GM23338 (cell line): Measurements from ENCODE around the gene ZBTB7C. TPM values are rescaled to one million over a fixed set of nuclear protein-coding genes. Genes with fewer than 3 reads are reported as not detected.

ENCODE experiments used
- ATAC-seq: fragments of 200-7000 bp; cut with Tn5 transposase; 3 replicates; pipeline ENCODE4 v1.9.1; 2020
- DNase-seq: peaks from one replicate; pipeline ENCODE4 v3.0.0-alpha.2; 2015; ENCODE audit warnings: low spot score
- H2AFZ ChIP-seq: fragments of 200-600 bp; sonication (generic); 2 replicates; pipeline ENCODE4 v1.8.0; 2016; ENCODE audit warnings: antibody characterized with exemption, mild to moderate bottlenecking, moderate library complexity
- H3F3A ChIP-seq: fragments of 200-600 bp; sonication (generic); replicated peaks from 2 replicates; pipeline ENCODE4 v1.8.0; 2017; ENCODE audit warnings: antibody characterized with exemption, mixed run types, low read depth
- H3K27ac ChIP-seq: fragments of 200-600 bp; sonication (generic); 2 replicates; pipeline ENCODE4 v1.6.1; 2016; ENCODE audit warnings: low read depth
- H3K27me3 ChIP-seq: fragments of 200-600 bp; sonication (generic); 2 replicates; pipeline ENCODE4 v1.8.0; 2016; ENCODE audit warnings: mild to moderate bottlenecking, mixed run types, moderate library complexity; ENCODE audit not compliant: insufficient read depth
- H3K36me3 ChIP-seq: fragments of 200-600 bp; sonication (generic); 2 replicates; pipeline ENCODE4 v1.8.0; 2016; ENCODE audit warnings: mild to moderate bottlenecking; ENCODE audit not compliant: insufficient read depth
- H3K4me1 ChIP-seq: fragments of 200-600 bp; sonication (generic); 2 replicates; pipeline ENCODE4 v1.8.0; 2016; ENCODE audit warnings: mild to moderate bottlenecking, moderate library complexity; ENCODE audit not compliant: insufficient read depth
- H3K4me2 ChIP-seq: fragments of 200-600 bp; sonication (generic); 2 replicates; pipeline ENCODE4 v1.7.1; 2017; ENCODE audit warnings: mixed run types
- H3K4me3 ChIP-seq: fragments of 200-600 bp; sonication (generic); 2 replicates; pipeline ENCODE4 v1.6.1; 2016; ENCODE audit warnings: mixed run types
- H3K79me2 ChIP-seq: fragments of 200-600 bp; sonication (generic); replicated peaks from 2 replicates; pipeline ENCODE4 v1.8.0; 2017; ENCODE audit warnings: mild to moderate bottlenecking; ENCODE audit not compliant: insufficient read depth
- H3K9me2 ChIP-seq: fragments of 200-600 bp; sonication (generic); 2 replicates; pipeline ENCODE4 v1.8.0; 2017; ENCODE audit not compliant: insufficient read depth
- H4K20me1 ChIP-seq: fragments of 200-600 bp; sonication (generic); replicated peaks from 2 replicates; pipeline ENCODE4 v1.8.0; 2017; ENCODE audit warnings: mild to moderate bottlenecking; ENCODE audit not compliant: insufficient read depth
- H3K27ac Mint-ChIP-seq: 2 replicates; pipeline ENCODE4 v1.8.0; 2020; ENCODE audit warnings: inconsistent platforms, mild to moderate bottlenecking, moderate library complexity, mixed read lengths
- H3K27me3 Mint-ChIP-seq: 3 replicates; pipeline ENCODE4 v1.8.0; 2022; ENCODE audit warnings: low read depth, mild to moderate bottlenecking, moderate library complexity, mixed read lengths, inconsistent platforms; ENCODE audit not compliant: insufficient read depth, poor library complexity
- H3K36me3 Mint-ChIP-seq: 3 replicates; pipeline ENCODE4 v1.8.0; 2021; ENCODE audit warnings: low read depth, mild to moderate bottlenecking, inconsistent platforms, moderate library complexity, mixed read lengths
- H3K4me1 Mint-ChIP-seq: 3 replicates; pipeline ENCODE4 v1.8.0; 2020; ENCODE audit warnings: mild to moderate bottlenecking, inconsistent platforms, mixed read lengths
- H3K4me3 Mint-ChIP-seq: 3 replicates; pipeline ENCODE4 v1.8.0; 2021; ENCODE audit warnings: moderate library complexity, mild to moderate bottlenecking, inconsistent platforms, mixed read lengths
- H3K9me3 Mint-ChIP-seq: 3 replicates; pipeline ENCODE4 v1.8.0; 2020; ENCODE audit warnings: moderate library complexity, mild to moderate bottlenecking, inconsistent platforms, mixed read lengths
- CREB1 ChIP-seq: fragments of 250-450 bp; sonication (Bioruptor Pico); IDR thresholded peaks from 2 replicates; pipeline ENCODE4 v1.5.0; 2020; ENCODE audit warnings: low read depth, mild to moderate bottlenecking, moderate library complexity
- EZH2 ChIP-seq: fragments of 200-600 bp; sonication (generic); IDR thresholded peaks from one replicate; pipeline ENCODE4 v1.8.0; 2017; ENCODE audit warnings: antibody characterized with exemption, mild to moderate bottlenecking, low read depth; ENCODE audit not compliant: unreplicated experiment
- JUNB ChIP-seq: IDR thresholded peaks from one replicate; pipeline ENCODE4 v1.6.1; 2016; ENCODE audit warnings: antibody characterized with exemption; ENCODE audit not compliant: unreplicated experiment
- NANOG ChIP-seq: IDR thresholded peaks from 2 replicates; pipeline ENCODE4 v1.6.1; 2016; ENCODE audit warnings: antibody characterized with exemption, borderline replicate concordance
- POLR2AphosphoS5 ChIP-seq: IDR thresholded peaks from 2 replicates; pipeline ENCODE4 v1.6.1; 2016; ENCODE audit warnings: antibody characterized with exemption, low read depth
- ZNF114 ChIP-seq: fragments of 250-450 bp; sonication (Bioruptor Pico); IDR thresholded peaks from 2 replicates; pipeline ENCODE4 v1.5.0; 2020; ENCODE audit warnings: mild to moderate bottlenecking, moderate library complexity
- polyA plus RNA-seq: library from polyadenylated mRNA; unstranded; fragments of >200 nt; fragmentation: Nextera tagmentation; extraction: Ambion mirVana; gene quantifications from 2 replicates; pipeline ENCODE4 v1.2.1, GENCODE V29; 2016
- total RNA-seq: library from RNA; depleted of rRNA; stranded (reverse); fragments of >200 nt; shearing (Covaris generic); gene quantifications from 2 replicates; pipeline ENCODE4 v1.2.3, GENCODE V29; 2014
- TF ChIP-seq, protein P1 (sequence below): IDR thresholded peaks from one replicate; pipeline ENCODE4 v1.6.1; 2018; ENCODE audit warnings: antibody characterized with exemption; ENCODE audit not compliant: unreplicated experiment
- TF ChIP-seq, protein P2 (sequence below): IDR thresholded peaks from 2 replicates; pipeline ENCODE4 v1.6.1; 2016; ENCODE audit warnings: antibody characterized with exemption
- TF ChIP-seq, protein P3 (sequence below): fragments of 250-450 bp; sonication (Bioruptor Pico); IDR thresholded peaks from 2 replicates; pipeline ENCODE4 v1.5.0; 2020; ENCODE audit warnings: mild to moderate bottlenecking, moderate library complexity

ZBTB7C gene
- total and polyA plus RNA-seq, 2 experiments from 2014 or later = 0.03 to 0.14 TPM

DNA sequence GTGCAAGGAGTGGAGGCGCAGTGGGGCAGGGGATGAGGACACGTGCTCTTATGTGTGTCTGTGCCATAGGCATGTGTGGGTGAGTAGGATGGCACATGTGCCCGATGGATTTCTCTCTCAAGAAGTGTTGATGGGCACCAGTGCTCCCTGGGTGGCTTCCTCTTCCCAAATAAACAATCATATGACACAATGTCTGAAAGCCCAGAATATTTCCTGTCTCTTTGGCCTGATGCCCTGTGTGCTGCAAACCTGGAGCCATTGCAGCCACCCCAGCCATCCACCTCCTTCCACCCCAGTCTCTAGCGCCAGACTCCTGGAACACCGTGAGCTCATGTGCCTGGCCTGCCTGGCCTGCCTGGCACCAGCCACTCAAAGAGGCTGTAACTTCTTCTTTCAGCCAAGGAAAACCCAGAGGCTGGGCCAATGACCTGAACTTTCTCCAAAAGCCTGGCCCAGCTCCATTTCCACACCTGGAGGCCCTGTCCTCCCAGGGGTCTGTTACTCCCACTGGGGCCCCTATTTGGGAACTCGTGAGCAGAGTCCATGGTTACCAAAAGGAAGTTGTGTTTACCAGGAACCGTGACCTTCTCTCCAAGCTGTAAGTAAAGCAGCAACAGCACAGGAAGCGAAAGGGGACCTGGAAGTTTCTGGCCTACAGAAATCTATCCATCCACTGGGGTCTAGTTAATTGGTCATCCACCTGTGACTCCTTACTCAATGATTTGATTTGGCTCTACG lies 9.5 kb upstream of the ZBTB7C start (continued):
- TF ChIP-seq, protein P1, sequence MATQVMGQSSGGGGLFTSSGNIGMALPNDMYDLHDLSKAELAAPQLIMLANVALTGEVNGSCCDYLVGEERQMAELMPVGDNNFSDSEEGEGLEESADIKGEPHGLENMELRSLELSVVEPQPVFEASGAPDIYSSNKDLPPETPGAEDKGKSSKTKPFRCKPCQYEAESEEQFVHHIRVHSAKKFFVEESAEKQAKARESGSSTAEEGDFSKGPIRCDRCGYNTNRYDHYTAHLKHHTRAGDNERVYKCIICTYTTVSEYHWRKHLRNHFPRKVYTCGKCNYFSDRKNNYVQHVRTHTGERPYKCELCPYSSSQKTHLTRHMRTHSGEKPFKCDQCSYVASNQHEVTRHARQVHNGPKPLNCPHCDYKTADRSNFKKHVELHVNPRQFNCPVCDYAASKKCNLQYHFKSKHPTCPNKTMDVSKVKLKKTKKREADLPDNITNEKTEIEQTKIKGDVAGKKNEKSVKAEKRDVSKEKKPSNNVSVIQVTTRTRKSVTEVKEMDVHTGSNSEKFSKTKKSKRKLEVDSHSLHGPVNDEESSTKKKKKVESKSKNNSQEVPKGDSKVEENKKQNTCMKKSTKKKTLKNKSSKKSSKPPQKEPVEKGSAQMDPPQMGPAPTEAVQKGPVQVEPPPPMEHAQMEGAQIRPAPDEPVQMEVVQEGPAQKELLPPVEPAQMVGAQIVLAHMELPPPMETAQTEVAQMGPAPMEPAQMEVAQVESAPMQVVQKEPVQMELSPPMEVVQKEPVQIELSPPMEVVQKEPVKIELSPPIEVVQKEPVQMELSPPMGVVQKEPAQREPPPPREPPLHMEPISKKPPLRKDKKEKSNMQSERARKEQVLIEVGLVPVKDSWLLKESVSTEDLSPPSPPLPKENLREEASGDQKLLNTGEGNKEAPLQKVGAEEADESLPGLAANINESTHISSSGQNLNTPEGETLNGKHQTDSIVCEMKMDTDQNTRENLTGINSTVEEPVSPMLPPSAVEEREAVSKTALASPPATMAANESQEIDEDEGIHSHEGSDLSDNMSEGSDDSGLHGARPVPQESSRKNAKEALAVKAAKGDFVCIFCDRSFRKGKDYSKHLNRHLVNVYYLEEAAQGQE = no peak
- TF ChIP-seq, protein P2, sequence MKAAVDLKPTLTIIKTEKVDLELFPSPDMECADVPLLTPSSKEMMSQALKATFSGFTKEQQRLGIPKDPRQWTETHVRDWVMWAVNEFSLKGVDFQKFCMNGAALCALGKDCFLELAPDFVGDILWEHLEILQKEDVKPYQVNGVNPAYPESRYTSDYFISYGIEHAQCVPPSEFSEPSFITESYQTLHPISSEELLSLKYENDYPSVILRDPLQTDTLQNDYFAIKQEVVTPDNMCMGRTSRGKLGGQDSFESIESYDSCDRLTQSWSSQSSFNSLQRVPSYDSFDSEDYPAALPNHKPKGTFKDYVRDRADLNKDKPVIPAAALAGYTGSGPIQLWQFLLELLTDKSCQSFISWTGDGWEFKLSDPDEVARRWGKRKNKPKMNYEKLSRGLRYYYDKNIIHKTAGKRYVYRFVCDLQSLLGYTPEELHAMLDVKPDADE = no peak
- TF ChIP-seq NANOG (no peak), JUNB (no peak), POLR2AphosphoS5 (no peak), EZH2 (no peak)

DNA sequence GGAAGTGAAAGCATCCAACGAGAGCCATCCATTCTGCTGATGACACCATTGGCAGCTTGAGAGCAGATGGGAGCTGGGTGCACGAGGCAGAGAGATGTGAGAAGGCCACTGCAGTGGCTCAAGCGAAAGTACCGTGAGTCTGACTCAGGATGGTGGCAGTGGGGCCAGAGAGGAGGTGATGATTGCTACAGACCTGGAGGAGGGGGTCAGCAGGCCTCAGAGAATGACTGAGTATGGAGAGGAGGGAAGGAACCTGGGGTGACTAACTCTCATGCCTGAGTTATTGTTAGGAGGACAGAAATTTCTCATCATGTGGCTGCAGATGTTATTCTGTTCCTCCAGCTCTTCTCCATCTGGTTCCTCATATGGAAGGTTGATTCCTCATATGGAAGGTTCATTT lies 8.8 kb upstream of the ZBTB7C start:
- Histone ChIP-seq H3F3A (no peaks in the 10 kb centered on the region), H3K4me3 (no peak overlapping the region), H3K27me3 (peaks cover 3% of the 10 kb centered on the region; the same call in 1 of the 2 replicates), H3K36me3 (no peaks in the 10 kb centered on the region), H3K79me2 (no peaks in the 10 kb centered on the region), H3K27ac (no peak overlapping the region), H2AFZ (no peak overlapping the region), H3K9me2 (no peaks in the 10 kb centered on the region), H4K20me1 (no peaks in the 10 kb centered on the region), H3K4me1 (no peaks in the 10 kb centered on the region), H3K4me2 (no peak overlapping the region)
- no peak overlapping the region for H3K27ac Mint-ChIP-seq
- no peak overlapping the region; the same call in 2 of the 3 replicates for H3K4me3 Mint-ChIP-seq
- no peaks in the 10 kb centered on the region for H3K9me3 Mint-ChIP-seq
- ATAC-seq (no peak), DNase-seq (no peak)
- H3K4me1 Mint-ChIP-seq = peaks cover 15% of the 10 kb centered on the region
- H3K27me3 Mint-ChIP-seq = peaks cover 13% of the 10 kb centered on the region
- no peaks in the 10 kb centered on the region for H3K36me3 Mint-ChIP-seq
- TF ChIP-seq, protein P3, sequence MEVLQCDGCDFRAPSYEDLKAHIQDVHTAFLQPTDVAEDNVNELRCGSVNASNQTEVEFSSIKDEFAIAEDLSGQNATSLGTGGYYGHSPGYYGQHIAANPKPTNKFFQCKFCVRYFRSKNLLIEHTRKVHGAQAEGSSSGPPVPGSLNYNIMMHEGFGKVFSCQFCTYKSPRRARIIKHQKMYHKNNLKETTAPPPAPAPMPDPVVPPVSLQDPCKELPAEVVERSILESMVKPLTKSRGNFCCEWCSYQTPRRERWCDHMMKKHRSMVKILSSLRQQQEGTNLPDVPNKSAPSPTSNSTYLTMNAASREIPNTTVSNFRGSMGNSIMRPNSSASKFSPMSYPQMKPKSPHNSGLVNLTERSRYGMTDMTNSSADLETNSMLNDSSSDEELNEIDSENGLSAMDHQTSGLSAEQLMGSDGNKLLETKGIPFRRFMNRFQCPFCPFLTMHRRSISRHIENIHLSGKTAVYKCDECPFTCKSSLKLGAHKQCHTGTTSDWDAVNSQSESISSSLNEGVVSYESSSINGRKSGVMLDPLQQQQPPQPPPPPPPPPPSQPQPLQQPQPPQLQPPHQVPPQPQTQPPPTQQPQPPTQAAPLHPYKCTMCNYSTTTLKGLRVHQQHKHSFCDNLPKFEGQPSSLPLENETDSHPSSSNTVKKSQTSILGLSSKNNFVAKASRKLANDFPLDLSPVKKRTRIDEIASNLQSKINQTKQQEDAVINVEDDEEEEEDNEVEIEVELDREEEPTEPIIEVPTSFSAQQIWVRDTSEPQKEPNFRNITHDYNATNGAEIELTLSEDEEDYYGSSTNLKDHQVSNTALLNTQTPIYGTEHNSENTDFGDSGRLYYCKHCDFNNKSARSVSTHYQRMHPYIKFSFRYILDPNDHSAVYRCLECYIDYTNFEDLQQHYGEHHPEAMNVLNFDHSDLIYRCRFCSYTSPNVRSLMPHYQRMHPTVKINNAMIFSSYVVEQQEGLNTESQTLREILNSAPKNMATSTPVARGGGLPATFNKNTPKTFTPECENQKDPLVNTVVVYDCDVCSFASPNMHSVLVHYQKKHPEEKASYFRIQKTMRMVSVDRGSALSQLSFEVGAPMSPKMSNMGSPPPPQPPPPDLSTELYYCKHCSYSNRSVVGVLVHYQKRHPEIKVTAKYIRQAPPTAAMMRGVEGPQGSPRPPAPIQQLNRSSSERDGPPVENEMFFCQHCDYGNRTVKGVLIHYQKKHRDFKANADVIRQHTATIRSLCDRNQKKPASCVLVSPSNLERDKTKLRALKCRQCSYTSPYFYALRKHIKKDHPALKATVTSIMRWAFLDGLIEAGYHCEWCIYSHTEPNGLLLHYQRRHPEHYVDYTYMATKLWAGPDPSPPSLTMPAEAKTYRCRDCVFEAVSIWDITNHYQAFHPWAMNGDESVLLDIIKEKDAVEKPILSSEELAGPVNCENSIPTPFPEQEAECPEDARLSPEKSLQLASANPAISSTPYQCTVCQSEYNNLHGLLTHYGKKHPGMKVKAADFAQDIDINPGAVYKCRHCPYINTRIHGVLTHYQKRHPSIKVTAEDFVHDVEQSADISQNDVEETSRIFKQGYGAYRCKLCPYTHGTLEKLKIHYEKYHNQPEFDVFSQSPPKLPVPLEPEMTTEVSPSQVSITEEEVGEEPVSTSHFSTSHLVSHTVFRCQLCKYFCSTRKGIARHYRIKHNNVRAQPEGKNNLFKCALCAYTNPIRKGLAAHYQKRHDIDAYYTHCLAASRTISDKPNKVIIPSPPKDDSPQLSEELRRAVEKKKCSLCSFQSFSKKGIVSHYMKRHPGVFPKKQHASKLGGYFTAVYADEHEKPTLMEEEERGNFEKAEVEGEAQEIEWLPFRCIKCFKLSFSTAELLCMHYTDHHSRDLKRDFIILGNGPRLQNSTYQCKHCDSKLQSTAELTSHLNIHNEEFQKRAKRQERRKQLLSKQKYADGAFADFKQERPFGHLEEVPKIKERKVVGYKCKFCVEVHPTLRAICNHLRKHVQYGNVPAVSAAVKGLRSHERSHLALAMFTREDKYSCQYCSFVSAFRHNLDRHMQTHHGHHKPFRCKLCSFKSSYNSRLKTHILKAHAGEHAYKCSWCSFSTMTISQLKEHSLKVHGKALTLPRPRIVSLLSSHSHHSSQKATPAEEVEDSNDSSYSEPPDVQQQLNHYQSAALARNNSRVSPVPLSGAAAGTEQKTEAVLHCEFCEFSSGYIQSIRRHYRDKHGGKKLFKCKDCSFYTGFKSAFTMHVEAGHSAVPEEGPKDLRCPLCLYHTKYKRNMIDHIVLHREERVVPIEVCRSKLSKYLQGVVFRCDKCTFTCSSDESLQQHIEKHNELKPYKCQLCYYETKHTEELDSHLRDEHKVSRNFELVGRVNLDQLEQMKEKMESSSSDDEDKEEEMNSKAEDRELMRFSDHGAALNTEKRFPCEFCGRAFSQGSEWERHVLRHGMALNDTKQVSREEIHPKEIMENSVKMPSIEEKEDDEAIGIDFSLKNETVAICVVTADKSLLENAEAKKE (CRISPR knock-in tag) = no peak
- TF ChIP-seq CREB1 (CRISPR knock-in tag) = no peak
- TF ChIP-seq, protein P1 = no peak
- TF ChIP-seq ZNF114 (CRISPR knock-in tag) = no peak
